ENCODE measurements around the gene TSPAN8. TPM values are rescaled to one million over a fixed set of nuclear protein-coding genes. Genes with fewer than 3 reads are reported as not detected.
A peak's percentile ranks its signal among the peaks of the same experiment; 100 is the strongest.

Gene TSPAN8
- total and polyA plus RNA-seq, 9 of the 15 experiments (the other 6 are each of a cell fraction or from before 2014, with no cell fraction given) = 0.11 to 0.55 (median 0.25) TPM; not detected in 2

- WGBS (ENCODE audit: insufficient coverage, low coverage, missing lambda C conversion rate) = 0% methylated on average over 2 of the region's 2 CpGs
- in situ Hi-C loops (cut with MboI) = no loop called here
These were observed 22.6 kb downstream of the TSPAN8 start for GRCh38 chr12:71135077-71135811.

More at GRCh38 chr12:71135077-71135811, 22.6 kb downstream of the TSPAN8 start:
- Histone ChIP-seq H3K27ac (ENCODE audit: extremely low read depth, low read depth, low read length) (no peak overlapping the region), H3K4me2 (ENCODE audit: insufficient read depth, low read length) (no peak overlapping the region), H3K27me3 (ENCODE audit: control insufficient read depth in 2 of 2, insufficient read depth in 2 of 2, low read length in 2 of 2) (0 out of 5 replicates have a peak, but pooled peaks cover 0 to 2% of the 10 kb centered on the region in 2 experiments), H3K9me1 (ENCODE audit: control insufficient read depth, insufficient read depth, low read length) (no peaks in the 10 kb centered on the region), H3K9ac (ENCODE audit: insufficient read depth in 1 of 2, low read depth in 2 of 2, low read length in 2 of 2) (no peak overlapping the region), H3K79me2 (ENCODE audit: control insufficient read depth, insufficient read depth, low read length) (no peaks in the 10 kb centered on the region), H3K9me3 (replicated peaks; ENCODE audit: control insufficient read depth, insufficient read depth, low read depth, low read length) (no peaks in the 10 kb centered on the region), H2AFZ (ENCODE audit: low read depth, low read length) (no peak overlapping the region), H3K4me3 (no peak overlapping the region), H3K36me3 (ENCODE audit: control insufficient read depth, insufficient read depth, low read length) (no peaks in the 10 kb centered on the region), H3K4me1 (replicated peaks in 1 of 2; ENCODE audit: control insufficient read depth in 2 of 2, insufficient read depth in 2 of 2, low read length in 2 of 2) (no peaks in the 10 kb centered on the region), H4K20me1 (replicated peaks; ENCODE audit: control insufficient read depth, insufficient read depth, low read length) (no peaks in the 10 kb centered on the region)
- POLR2A ChIA-PET = no interaction called here
- CTCF ChIA-PET (ENCODE audit: low intra/inter-chr PET ratio) = no interaction called here
- DNase-seq (ENCODE audit: extremely low read depth in 1 of 4, low spot score in 3 of 4) = no peak
- ATAC-seq = no peak
- no TSS peak for BruUV-seq (replicated peaks)
- intact Hi-C loops (cut with micrococcal nuclease) = loop anchor here (10.0 kb wide), 1 partner anchor 620 kb away; the partner anchor contains the start of gene RAB21
- TF ChIP-seq ZNF12 (CRISPR knock-in tag; IDR thresholded peaks at IDR 0.05) = 0 out of 2 replicates have a peak, but pooled peaks have one; percentile 39
- peak; percentile 73 for TF ChIP-seq ZNF512 (tag; IDR thresholded peaks at IDR 0.05)
- no peak for TF ChIP-seq ZNF644 (tag; IDR thresholded peaks at IDR 0.05; ENCODE audit: low read depth)
- no peak for TF ChIP-seq DIDO1 (tag; IDR thresholded peaks at IDR 0.05; ENCODE audit: low read depth)
- FAIRE-seq = no peak
